IMR-90 (cell line): ENCODE data around the gene METTL14. TPM values are rescaled to one million over a fixed set of nuclear protein-coding genes. Genes with fewer than 3 reads are reported as not detected.

Experiments
- ATAC-seq: fragments of 200-7000 bp; cut with Tn5 transposase; 2 replicates; pipeline ENCODE4 v1.9.1; 2020; ENCODE audit warnings: low read depth, mild to moderate bottlenecking, moderate library complexity
- BruUV-seq: library from RNA; stranded (reverse); fragments of 400-500 nt; replicated peaks from 2 replicates; lab custom pipeline; 2021; lab: Mats Ljungman, UMichigan
- CTCF ChIA-PET: fragments of 300-600 bp; formaldehyde crosslinking; extraction: SDS; loops from one replicate; lab custom pipeline; 2021; ENCODE audit warnings: antibody characterized with exemption; lab: Yijun Ruan, JAX
- POLR2A ChIA-PET: fragments of 300-600 bp; sonication (Branson Sonifier 250); formaldehyde crosslinking; loops from one replicate; lab custom pipeline; 2022; ENCODE audit warnings: antibody characterized with exemption; ENCODE audit not compliant: unreplicated experiment; lab: Charles Lee
- DNase-seq: peaks from one replicate; pipeline ENCODE4 v3.0.0; 2013
- H2AFZ ChIP-seq: replicated peaks from 2 replicates; pipeline ENCODE3; 2013; ENCODE audit warnings: low read length, mild to moderate bottlenecking; ENCODE audit not compliant: poor library complexity
- H2AK5ac ChIP-seq: 2 replicates; pipeline ENCODE4 v1.6.1; 2013; ENCODE audit warnings: low read depth, low read length, inconsistent platforms
- H2AK9ac ChIP-seq: replicated peaks from 2 replicates; pipeline ENCODE3; 2013; ENCODE audit warnings: mild to moderate bottlenecking, low read depth, low read length, moderate library complexity; ENCODE audit not compliant: poor library complexity
- H2BK120ac ChIP-seq: 2 replicates; pipeline ENCODE4 v1.6.1; 2013; ENCODE audit warnings: low read depth, low read length, inconsistent platforms
- H2BK15ac ChIP-seq: 3 replicates; pipeline ENCODE4 v1.6.1; 2013; ENCODE audit warnings: low read depth, low read length, inconsistent platforms
- H2BK20ac ChIP-seq: 2 replicates; pipeline ENCODE4 v1.6.1; 2013; ENCODE audit warnings: low read depth, mild to moderate bottlenecking, inconsistent platforms, low read length, moderate library complexity
- H2BK5ac ChIP-seq: 2 replicates; pipeline ENCODE4 v1.6.1; 2013; ENCODE audit warnings: mild to moderate bottlenecking, low read depth, low read length, inconsistent platforms; ENCODE audit not compliant: poor library complexity, severe bottlenecking
- H3K14ac ChIP-seq: replicated peaks from 2 replicates; pipeline ENCODE4 v1.6.1; 2013; ENCODE audit warnings: low read depth, low read length, inconsistent platforms
- H3K18ac ChIP-seq: 2 replicates; pipeline ENCODE4 v1.6.1; 2013; ENCODE audit warnings: low read depth, low read length, control low read depth
- H3K23ac ChIP-seq: 2 replicates; pipeline ENCODE4 v1.6.1; 2013; ENCODE audit warnings: low read depth, low read length, inconsistent platforms
- H3K27ac ChIP-seq: 2 replicates; pipeline ENCODE4 v1.5.1; 2013; ENCODE audit warnings: mild to moderate bottlenecking, control low read depth, low read length; ENCODE audit not compliant: insufficient read depth
- H3K27me3 ChIP-seq: 2 replicates; pipeline ENCODE4 v1.6.1; 2013; ENCODE audit warnings: low read length; ENCODE audit not compliant: control insufficient read depth, insufficient read depth
- H3K36me3 ChIP-seq: 2 replicates; pipeline ENCODE4 v1.6.1; 2013; ENCODE audit warnings: low read length, mixed read lengths; ENCODE audit not compliant: control insufficient read depth, insufficient read depth
- H3K4ac ChIP-seq: 2 replicates; pipeline ENCODE4 v1.6.1; 2013; ENCODE audit warnings: low read depth, low read length, inconsistent platforms
- H3K4me1 ChIP-seq: 2 replicates; pipeline ENCODE4 v1.6.1; 2013; ENCODE audit warnings: low read length, mixed read lengths; ENCODE audit not compliant: control insufficient read depth, insufficient read depth
- H3K4me2 ChIP-seq: 2 replicates; pipeline ENCODE4 v1.6.1; 2013; ENCODE audit warnings: low read depth, mild to moderate bottlenecking, control low read depth, low read length, moderate library complexity
- H3K4me3 ChIP-seq: 2 replicates; pipeline ENCODE4 v1.5.1; 2013; ENCODE audit warnings: low read depth, mild to moderate bottlenecking, control low read depth, low read length, moderate library complexity; ENCODE audit not compliant: insufficient read depth
- H3K56ac ChIP-seq: 2 replicates; pipeline ENCODE4 v1.6.1; 2013; ENCODE audit warnings: low read length, inconsistent platforms; ENCODE audit not compliant: insufficient read depth; ENCODE audit errors: extremely low read depth
- H3K79me1 ChIP-seq, 2 experiments: 2 replicates each; pipeline ENCODE4 v1.6.1; 2013; ENCODE audit warnings: low read length in 2 of 2, inconsistent platforms in 1 of 2, low read depth in 1 of 2
- H3K9ac ChIP-seq: 2 replicates; pipeline ENCODE4 v1.6.1; 2013; ENCODE audit warnings: low read depth, low read length, control low read depth
- H3K9me1 ChIP-seq: 2 replicates; pipeline ENCODE4 v1.6.1; 2013; ENCODE audit warnings: low read length, inconsistent platforms; ENCODE audit not compliant: insufficient read depth
- H3K9me3 ChIP-seq: 2 replicates; pipeline ENCODE4 v1.6.1; 2013; ENCODE audit warnings: low read length; ENCODE audit not compliant: control insufficient read depth, insufficient read depth
- H4K20me1 ChIP-seq: 2 replicates; pipeline ENCODE4 v1.6.1; 2013; ENCODE audit warnings: low read length, inconsistent platforms; ENCODE audit not compliant: insufficient read depth
- H4K5ac ChIP-seq: 2 replicates; pipeline ENCODE4 v1.6.1; 2013; ENCODE audit warnings: mild to moderate bottlenecking, low read depth, low read length, control low read depth
- H4K8ac ChIP-seq, 2 experiments: 2 replicates each; pipeline ENCODE4 v1.6.1; 2013; ENCODE audit warnings: low read depth in 2 of 2, low read length in 2 of 2, control low read depth in 1 of 2, inconsistent platforms in 1 of 2
- H4K91ac ChIP-seq: 2 replicates; pipeline ENCODE4 v1.6.1; 2013; ENCODE audit warnings: low read depth, low read length, inconsistent platforms; ENCODE audit not compliant: insufficient read depth
- BHLHE40 ChIP-seq: fragments of 150-350 bp; IDR thresholded peaks from 2 replicates; pipeline ENCODE4 v1.6.1; 2016; ENCODE audit warnings: mild to moderate bottlenecking, low read depth, low read length
- CEBPB ChIP-seq: IDR thresholded peaks from 2 replicates; pipeline ENCODE4 v1.6.1; 2012; ENCODE audit warnings: low read depth, low read length, improper control_type of control experiment
- CHD1 ChIP-seq: IDR thresholded peaks from 2 replicates; pipeline ENCODE4 v1.6.1; 2012; ENCODE audit warnings: low read depth, low read length, improper control_type of control experiment
- CTCF ChIP-seq: conservative IDR thresholded peaks from 2 replicates; pipeline ENCODE4 v1.5.1; 2012; ENCODE audit warnings: mild to moderate bottlenecking, low read depth, low read length, improper control_type of control experiment
- ELK1 ChIP-seq: fragments of 150-350 bp; IDR thresholded peaks from 2 replicates; pipeline ENCODE4 v1.6.1; 2016; ENCODE audit warnings: low read depth, mild to moderate bottlenecking, low read length, moderate library complexity, borderline replicate concordance
- FOS ChIP-seq: fragments of 150-350 bp; IDR thresholded peaks from 2 replicates; pipeline ENCODE4 v1.6.1; 2016; ENCODE audit warnings: low read depth, low read length
- MAZ ChIP-seq: IDR thresholded peaks from 2 replicates; pipeline ENCODE4 v1.6.1; 2012; ENCODE audit warnings: low read depth, mild to moderate bottlenecking, low read length, improper control_type of control experiment, moderate library complexity, borderline replicate concordance
- NFE2L2 ChIP-seq: fragments of 150-350 bp; IDR thresholded peaks from 2 replicates; pipeline ENCODE4 v1.6.1; 2016; ENCODE audit warnings: low read depth, mild to moderate bottlenecking, low read length
- POLR2A ChIP-seq: IDR thresholded peaks from 2 replicates; pipeline ENCODE4 v1.6.1; 2012; ENCODE audit warnings: mild to moderate bottlenecking, low read depth, low read length
- RAD21 ChIP-seq: IDR thresholded peaks from 2 replicates; pipeline ENCODE4 v1.6.1; 2012; ENCODE audit warnings: low read length, improper control_type of control experiment
- RFX5 ChIP-seq: IDR thresholded peaks from 2 replicates; pipeline ENCODE4 v1.8.0; 2012; ENCODE audit warnings: low read depth, mild to moderate bottlenecking, low read length, moderate library complexity
- SMC3 ChIP-seq: fragments of 150-350 bp; IDR thresholded peaks from 2 replicates; pipeline ENCODE4 v1.6.1; 2016; ENCODE audit warnings: low read depth, mild to moderate bottlenecking, antibody characterized with exemption, low read length, moderate library complexity
- USF2 ChIP-seq: fragments of 150-350 bp; IDR thresholded peaks from 2 replicates; pipeline ENCODE4 v1.6.1; 2017; ENCODE audit warnings: mild to moderate bottlenecking, antibody characterized with exemption, low read length, low read depth
- WGBS, 2 experiments: methylation state at CpG; one replicate each; pipeline versions ENCODE4 v1.1.5 to v1.1.7; 2013; ENCODE audit warnings: missing lambda C conversion rate in 2 of 2; ENCODE audit not compliant: insufficient read length in 1 of 2; ENCODE audit errors: extremely low coverage in 2 of 2; 5-methylcytosine and 5-hydroxymethylcytosine counted together
- dilution Hi-C: fragments of 300-500 bp; cut with HindIII; formaldehyde crosslinking; loops from one replicate; pipeline ENCODE4 v1.14.3; 2018; ENCODE audit warnings: low sequenced_read_pairs; ENCODE audit not compliant: unreplicated experiment
- in situ Hi-C: fragments of 300-500 bp; cut with MboI; formaldehyde crosslinking; loops from 3 replicates; pipeline ENCODE4 v1.14.3; 2019; ENCODE audit warnings: low sequenced_read_pairs, inconsistent platforms, mixed read lengths
- intact Hi-C: fragments of 100-400 bp; cut with micrococcal nuclease; formaldehyde crosslinking; loops from 2 replicates; pipeline ENCODE4 v1.10.0; 2022
- polyA plus RNA-seq, 3 experiments: library from polyadenylated mRNA; depleted of rRNA; stranded (reverse); fragments of >200 nt; gene quantifications; 2 replicates each; pipeline ENCODE4 v1.2.3, GENCODE V29; 2012; ENCODE audit warnings: low replicate concordance in 1 of 3
- total RNA-seq: library from RNA; depleted of rRNA; stranded (reverse); fragments of >200 nt; gene quantifications from 2 replicates; pipeline ENCODE4 v1.2.3, GENCODE V29; 2012

Gene METTL14
- total and polyA plus RNA-seq, 2 of the 4 experiments (the other 2 are of a cell fraction): 5.0 to 9.3 TPM

- Histone ChIP-seq H3K79me1 (peaks cover 30 to 57% of the 10 kb centered on the region in 2 experiments), H4K8ac (no peak overlapping the region), H2BK20ac (no peak overlapping the region), H3K27me3 (no peaks in the 10 kb centered on the region), H2BK15ac (no peak overlapping the region), H2BK5ac (peak overlapping the region; percentile 2), H3K18ac (no peak overlapping the region), H3K9ac (no peak overlapping the region), H3K36me3 (peaks cover 31% of the 10 kb centered on the region), H4K91ac (no peak overlapping the region), H3K4me1 (peaks cover 23% of the 10 kb centered on the region), H2AK9ac (no peak overlapping the region), H3K56ac (no peak overlapping the region), H3K23ac (no peak overlapping the region), H4K20me1 (peaks cover 37% of the 10 kb centered on the region), H3K14ac (no peak overlapping the region), H3K27ac (no peak overlapping the region), H2BK120ac (no peak overlapping the region), H3K4me2 (no peak overlapping the region), H2AFZ (no peak overlapping the region), H3K4me3 (no peak overlapping the region), H3K9me3 (no peaks in the 10 kb centered on the region), H3K9me1 (peaks cover 21% of the 10 kb centered on the region), H4K5ac (no peak overlapping the region), H3K4ac (no peak overlapping the region), H2AK5ac (no peak overlapping the region)
- dilution Hi-C loops (no loop called here), intact Hi-C loops (no loop called here), in situ Hi-C loops (no loop called here)
- no TSS peak for BruUV-seq
- ChIA-PET CTCF (no interaction called here), POLR2A (no interaction called here)
- no peak for TF ChIP-seq CTCF
- no peak for TF ChIP-seq FOS
- TF ChIP-seq CHD1: no peak
- TF ChIP-seq POLR2A: no peak
- TF ChIP-seq RAD21: no peak
- no peak for TF ChIP-seq CEBPB
- TF ChIP-seq ELK1: no peak
- no peak for TF ChIP-seq MAZ
- no peak for TF ChIP-seq NFE2L2
- TF ChIP-seq USF2: no peak
- no peak for TF ChIP-seq RFX5
- TF ChIP-seq SMC3: no peak
- no peak for TF ChIP-seq BHLHE40
- ATAC-seq (no peak), DNase-seq (no peak)
- WGBS, 2 experiments: no CpG with 5 or more reads among the region's 2 CpGs
These were observed 69.7 kb downstream of the METTL14 start for GRCh38 chr4:118754890-118755289.
